ENCODE measurements around the gene GALNT12.

GALNT12 gene

DNA sequence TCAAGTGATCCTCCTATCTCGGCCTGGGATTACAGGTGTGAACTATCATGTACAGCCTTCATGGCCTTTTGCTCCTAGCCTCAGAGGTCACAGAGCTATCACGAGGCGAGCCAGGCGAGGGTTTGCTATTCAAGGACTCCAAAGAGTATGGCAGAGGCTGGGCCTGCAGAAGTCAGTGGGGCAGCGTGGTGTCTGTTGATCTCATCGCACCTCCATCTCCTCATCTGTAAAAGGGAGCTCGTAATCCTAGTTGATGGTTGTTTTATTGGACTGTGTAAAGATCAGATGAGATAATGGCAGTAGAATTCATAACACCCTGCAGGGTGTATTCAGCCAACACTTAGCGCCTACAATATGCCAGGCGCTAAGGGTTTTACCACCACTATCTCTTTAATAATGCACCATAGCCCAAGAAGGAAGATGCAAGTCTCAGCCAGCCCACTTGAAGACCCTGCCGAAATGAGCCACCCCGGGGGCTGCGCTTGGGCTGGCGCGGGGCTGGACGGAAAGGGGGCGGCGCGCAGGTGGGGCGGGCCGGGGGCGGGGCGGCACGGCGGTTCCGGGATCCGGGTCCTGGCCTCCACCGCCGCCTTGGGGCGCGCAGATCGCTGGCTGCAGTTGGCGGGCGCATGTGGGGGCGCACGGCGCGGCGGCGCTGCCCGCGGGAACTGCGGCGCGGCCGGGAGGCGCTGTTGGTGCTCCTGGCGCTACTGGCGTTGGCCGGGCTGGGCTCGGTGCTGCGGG, at the start of gene GALNT12 (continued):
- TF ChIP-seq KLF1 (tag by site-specific recombination; IDR thresholded peaks at IDR 0.05) (peak; percentile 43), ZSCAN30 (tag by site-specific recombination; IDR thresholded peaks at IDR 0.05) (no peak), ZNF335 (tag by site-specific recombination; conservative IDR thresholded peaks at IDR 0.05) (peak; percentile 74), ZNF596 (tag by site-specific recombination; IDR thresholded peaks at IDR 0.05) (no peak), OSR2 (tag by site-specific recombination; IDR thresholded peaks at IDR 0.05) (peak; percentile 73), ZNF362 (tag by site-specific recombination; IDR thresholded peaks at IDR 0.05) (no peak), INSM2 (tag by site-specific recombination; IDR thresholded peaks at IDR 0.05) (no peak), ZFP41 (tag by site-specific recombination; IDR thresholded peaks at IDR 0.05; ENCODE audit: borderline replicate concordance) (no peak), ZNF561 (tag by site-specific recombination; IDR thresholded peaks at IDR 0.05; ENCODE audit: borderline replicate concordance) (no peak), ZNF341 (tag by site-specific recombination; IDR thresholded peaks at IDR 0.05; ENCODE audit: low read depth) (no peak), GLI2 (tag by site-specific recombination; IDR thresholded peaks at IDR 0.05; ENCODE audit: borderline replicate concordance, low read depth) (no peak), ZSCAN4 (tag by site-specific recombination; IDR thresholded peaks at IDR 0.05) (no peak), PBX3 (CRISPR knock-in tag; IDR thresholded peaks at IDR 0.05) (no peak), ZNF37A (tag by site-specific recombination; IDR thresholded peaks at IDR 0.05) (no peak), SALL2 (tag by site-specific recombination; IDR thresholded peaks at IDR 0.05; ENCODE audit: borderline replicate concordance) (no peak), ZNF707 (tag by site-specific recombination; IDR thresholded peaks at IDR 0.05) (no peak), HOXC10 (CRISPR knock-in tag; IDR thresholded peaks at IDR 0.05) (no peak), YY1 (tag by site-specific recombination; IDR thresholded peaks at IDR 0.05) (no peak), HOXD13 (CRISPR knock-in tag; IDR thresholded peaks at IDR 0.05; ENCODE audit: borderline replicate concordance) (peak; percentile 70; the same call in 1 of the 2 replicates), SCRT2 (tag by site-specific recombination; IDR thresholded peaks at IDR 0.05) (no peak), ZNF239 (tag by site-specific recombination; IDR thresholded peaks at IDR 0.05) (no peak), ZNF133 (tag by site-specific recombination; IDR thresholded peaks at IDR 0.05) (no peak), ZFP37 (tag by site-specific recombination; IDR thresholded peaks at IDR 0.05) (no peak), KLF9 (tag by site-specific recombination; IDR thresholded peaks at IDR 0.05; ENCODE audit: low read depth) (0 out of 2 replicates have a peak, but pooled peaks have one; percentile 18), RBAK (tag by site-specific recombination; IDR thresholded peaks at IDR 0.05) (no peak), ZBTB8A (tag by site-specific recombination; IDR thresholded peaks at IDR 0.05) (peak; percentile 71)
- TF ChIP-seq, protein P1, sequence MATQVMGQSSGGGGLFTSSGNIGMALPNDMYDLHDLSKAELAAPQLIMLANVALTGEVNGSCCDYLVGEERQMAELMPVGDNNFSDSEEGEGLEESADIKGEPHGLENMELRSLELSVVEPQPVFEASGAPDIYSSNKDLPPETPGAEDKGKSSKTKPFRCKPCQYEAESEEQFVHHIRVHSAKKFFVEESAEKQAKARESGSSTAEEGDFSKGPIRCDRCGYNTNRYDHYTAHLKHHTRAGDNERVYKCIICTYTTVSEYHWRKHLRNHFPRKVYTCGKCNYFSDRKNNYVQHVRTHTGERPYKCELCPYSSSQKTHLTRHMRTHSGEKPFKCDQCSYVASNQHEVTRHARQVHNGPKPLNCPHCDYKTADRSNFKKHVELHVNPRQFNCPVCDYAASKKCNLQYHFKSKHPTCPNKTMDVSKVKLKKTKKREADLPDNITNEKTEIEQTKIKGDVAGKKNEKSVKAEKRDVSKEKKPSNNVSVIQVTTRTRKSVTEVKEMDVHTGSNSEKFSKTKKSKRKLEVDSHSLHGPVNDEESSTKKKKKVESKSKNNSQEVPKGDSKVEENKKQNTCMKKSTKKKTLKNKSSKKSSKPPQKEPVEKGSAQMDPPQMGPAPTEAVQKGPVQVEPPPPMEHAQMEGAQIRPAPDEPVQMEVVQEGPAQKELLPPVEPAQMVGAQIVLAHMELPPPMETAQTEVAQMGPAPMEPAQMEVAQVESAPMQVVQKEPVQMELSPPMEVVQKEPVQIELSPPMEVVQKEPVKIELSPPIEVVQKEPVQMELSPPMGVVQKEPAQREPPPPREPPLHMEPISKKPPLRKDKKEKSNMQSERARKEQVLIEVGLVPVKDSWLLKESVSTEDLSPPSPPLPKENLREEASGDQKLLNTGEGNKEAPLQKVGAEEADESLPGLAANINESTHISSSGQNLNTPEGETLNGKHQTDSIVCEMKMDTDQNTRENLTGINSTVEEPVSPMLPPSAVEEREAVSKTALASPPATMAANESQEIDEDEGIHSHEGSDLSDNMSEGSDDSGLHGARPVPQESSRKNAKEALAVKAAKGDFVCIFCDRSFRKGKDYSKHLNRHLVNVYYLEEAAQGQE (tag by site-specific recombination; IDR thresholded peaks at IDR 0.05), result no peak
- TF ChIP-seq, protein P2, sequence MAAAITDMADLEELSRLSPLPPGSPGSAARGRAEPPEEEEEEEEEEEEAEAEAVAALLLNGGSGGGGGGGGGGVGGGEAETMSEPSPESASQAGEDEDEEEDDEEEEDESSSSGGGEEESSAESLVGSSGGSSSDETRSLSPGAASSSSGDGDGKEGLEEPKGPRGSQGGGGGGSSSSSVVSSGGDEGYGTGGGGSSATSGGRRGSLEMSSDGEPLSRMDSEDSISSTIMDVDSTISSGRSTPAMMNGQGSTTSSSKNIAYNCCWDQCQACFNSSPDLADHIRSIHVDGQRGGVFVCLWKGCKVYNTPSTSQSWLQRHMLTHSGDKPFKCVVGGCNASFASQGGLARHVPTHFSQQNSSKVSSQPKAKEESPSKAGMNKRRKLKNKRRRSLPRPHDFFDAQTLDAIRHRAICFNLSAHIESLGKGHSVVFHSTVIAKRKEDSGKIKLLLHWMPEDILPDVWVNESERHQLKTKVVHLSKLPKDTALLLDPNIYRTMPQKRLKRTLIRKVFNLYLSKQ (tag by site-specific recombination; IDR thresholded peaks at IDR 0.05; ENCODE audit: borderline replicate concordance), result no peak
- TF ChIP-seq, protein P3, sequence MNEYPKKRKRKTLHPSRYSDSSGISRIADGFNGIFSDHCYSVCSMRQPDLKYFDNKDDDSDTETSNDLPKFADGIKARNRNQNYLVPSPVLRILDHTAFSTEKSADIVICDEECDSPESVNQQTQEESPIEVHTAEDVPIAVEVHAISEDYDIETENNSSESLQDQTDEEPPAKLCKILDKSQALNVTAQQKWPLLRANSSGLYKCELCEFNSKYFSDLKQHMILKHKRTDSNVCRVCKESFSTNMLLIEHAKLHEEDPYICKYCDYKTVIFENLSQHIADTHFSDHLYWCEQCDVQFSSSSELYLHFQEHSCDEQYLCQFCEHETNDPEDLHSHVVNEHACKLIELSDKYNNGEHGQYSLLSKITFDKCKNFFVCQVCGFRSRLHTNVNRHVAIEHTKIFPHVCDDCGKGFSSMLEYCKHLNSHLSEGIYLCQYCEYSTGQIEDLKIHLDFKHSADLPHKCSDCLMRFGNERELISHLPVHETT (tag by site-specific recombination; IDR thresholded peaks at IDR 0.05), result 0 out of 2 replicates have a peak, but pooled peaks have one; percentile 33

All from HEK293 (cell line).